Mesendoderm (in vitro differentiated cells): ENCODE results near the gene SERPING1.

Experiments
- DNase-seq: peaks from one replicate; pipeline ENCODE4 v3.0.0; 2013
- H2AK5ac ChIP-seq: 2 replicates; pipeline ENCODE4 v1.6.1; 2013; ENCODE audit warnings: low read length, inconsistent platforms
- H2BK120ac ChIP-seq: 2 replicates; pipeline ENCODE4 v1.6.1; 2013; ENCODE audit warnings: low read depth, mild to moderate bottlenecking, low read length, moderate library complexity, mixed read lengths
- H2BK15ac ChIP-seq: replicated peaks from 2 replicates; pipeline ENCODE4 v1.6.1; 2013; ENCODE audit warnings: low read depth, mild to moderate bottlenecking, moderate library complexity
- H2BK5ac ChIP-seq: 2 replicates; pipeline ENCODE4 v1.6.1; 2013; ENCODE audit warnings: low read length, inconsistent platforms
- H3K18ac ChIP-seq: 2 replicates; pipeline ENCODE4 v1.6.1; 2013; ENCODE audit warnings: mild to moderate bottlenecking, low read length, mixed read lengths
- H3K23ac ChIP-seq: one replicate; pipeline ENCODE4 v1.6.1; 2013; ENCODE audit warnings: low read length
- H3K27ac ChIP-seq: 2 replicates; pipeline ENCODE4 v1.5.1; 2013; ENCODE audit warnings: low read depth, mild to moderate bottlenecking, inconsistent platforms, low read length, moderate library complexity
- H3K27me3 ChIP-seq: 2 replicates; pipeline ENCODE4 v1.6.1; 2013; ENCODE audit warnings: low read length, control low read depth, mild to moderate bottlenecking, inconsistent platforms; ENCODE audit not compliant: insufficient read depth, poor library complexity
- H3K36me3 ChIP-seq: 2 replicates; pipeline ENCODE4 v1.6.1; 2013; ENCODE audit warnings: low read length, inconsistent platforms; ENCODE audit not compliant: control insufficient read depth, insufficient read depth
- H3K4ac ChIP-seq: one replicate; pipeline ENCODE4 v1.6.1; 2013; ENCODE audit warnings: low read depth, mild to moderate bottlenecking, low read length, moderate library complexity
- H3K4me1 ChIP-seq: 2 replicates; pipeline ENCODE4 v1.6.1; 2013; ENCODE audit warnings: low read depth, low read length, inconsistent platforms; ENCODE audit not compliant: control insufficient read depth
- H3K4me2 ChIP-seq: 2 replicates; pipeline ENCODE4 v1.6.1; 2013; ENCODE audit warnings: low read length
- H3K4me3 ChIP-seq: 2 replicates; pipeline ENCODE4 v1.5.1; 2013; ENCODE audit warnings: mild to moderate bottlenecking, low read length
- H3K56ac ChIP-seq: one replicate; pipeline ENCODE4 v1.6.1; 2013; ENCODE audit warnings: low read length
- H3K79me1 ChIP-seq: 2 replicates; pipeline ENCODE4 v1.6.1; 2013; ENCODE audit warnings: low read length, inconsistent platforms
- H3K79me2 ChIP-seq: 2 replicates; pipeline ENCODE4 v1.6.1; 2013; ENCODE audit warnings: mild to moderate bottlenecking, low read length; ENCODE audit not compliant: control insufficient read depth, insufficient read depth
- H3K9ac ChIP-seq: 2 replicates; pipeline ENCODE4 v1.6.1; 2013; ENCODE audit warnings: low read length, inconsistent platforms
- H4K5ac ChIP-seq: one replicate; pipeline ENCODE4 v1.6.1; 2013; ENCODE audit warnings: low read length
- H4K8ac ChIP-seq: one replicate; pipeline ENCODE4 v1.6.1; 2013; ENCODE audit warnings: low read depth, mild to moderate bottlenecking, control low read depth, low read length, moderate library complexity
- WGBS: extraction: QIAGEN DNeasy Blood & Tissue Kit; methylation state at CpG from one replicate; pipeline ENCODE4 v1.1.7; 2013; ENCODE audit warnings: low lambda C conversion rate, missing lambda C conversion rate; ENCODE audit not compliant: insufficient coverage; ENCODE audit errors: extremely low coverage; 5-methylcytosine and 5-hydroxymethylcytosine counted together

SERPING1 gene

DNA sequence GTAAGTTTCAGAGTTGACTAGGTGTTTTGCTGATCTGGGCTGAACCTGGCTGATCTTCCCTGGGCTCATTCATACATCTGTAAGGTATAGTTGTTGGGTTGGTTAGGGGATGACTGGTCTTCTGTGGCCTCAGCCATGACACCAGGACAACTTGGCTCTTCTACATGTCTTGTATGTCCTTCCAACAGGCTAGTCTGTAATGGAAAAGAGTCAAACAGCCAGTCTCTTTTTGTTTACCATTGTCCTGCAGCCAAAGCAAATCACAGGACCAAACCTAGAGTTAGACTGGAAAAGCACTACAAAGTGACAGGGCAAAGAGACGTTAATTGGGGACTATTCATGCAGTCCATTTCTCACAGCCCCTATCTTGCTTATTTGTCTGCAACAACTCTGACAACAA is 17.8 kb downstream of the SERPING1 start:
- Histone ChIP-seq H3K27me3 (peaks cover 2% of the 10 kb centered on the region), H3K18ac (no peak overlapping the region), H3K4me1 (no peaks in the 10 kb centered on the region), H3K4me3 (no peak overlapping the region), H4K8ac (no peak overlapping the region), H3K4ac (no peak overlapping the region), H2BK120ac (no peak overlapping the region), H3K4me2 (no peak overlapping the region), H4K5ac (no peak overlapping the region), H2AK5ac (no peak overlapping the region), H2BK5ac (no peak overlapping the region), H3K27ac (no peak overlapping the region), H2BK15ac (no peak overlapping the region), H3K79me1 (no peaks in the 10 kb centered on the region), H3K23ac (no peak overlapping the region), H3K79me2 (no peaks in the 10 kb centered on the region), H3K36me3 (no peaks in the 10 kb centered on the region), H3K9ac (no peak overlapping the region), H3K56ac (no peak overlapping the region)
- no peak for DNase-seq
- WGBS = no CpG with 5 or more reads among the region's 1 CpG

DNA sequence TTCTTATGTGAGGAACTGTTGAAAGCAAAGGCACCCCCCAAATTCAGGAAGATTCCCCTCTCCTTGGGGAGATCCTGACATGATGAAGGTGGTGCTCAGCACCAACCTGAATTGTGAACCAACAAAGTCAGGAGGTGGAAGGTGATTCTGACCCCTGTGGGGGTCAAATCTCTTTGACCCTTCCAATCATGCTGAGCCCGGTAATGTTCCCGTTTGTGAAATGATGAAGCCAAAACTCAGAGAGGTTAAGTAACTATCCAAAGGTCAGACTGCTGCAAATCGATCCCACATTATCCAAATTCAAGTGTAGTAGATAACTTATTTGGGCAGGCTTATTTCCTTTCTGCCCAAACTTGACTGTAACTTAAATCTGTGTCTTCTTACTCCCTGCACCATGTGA is 19.1 kb downstream of the SERPING1 start:
- no peak overlapping the region for H2BK5ac ChIP-seq
- no peak for DNase-seq
- no CpG with 5 or more reads among the region's 3 CpGs for WGBS

DNA sequence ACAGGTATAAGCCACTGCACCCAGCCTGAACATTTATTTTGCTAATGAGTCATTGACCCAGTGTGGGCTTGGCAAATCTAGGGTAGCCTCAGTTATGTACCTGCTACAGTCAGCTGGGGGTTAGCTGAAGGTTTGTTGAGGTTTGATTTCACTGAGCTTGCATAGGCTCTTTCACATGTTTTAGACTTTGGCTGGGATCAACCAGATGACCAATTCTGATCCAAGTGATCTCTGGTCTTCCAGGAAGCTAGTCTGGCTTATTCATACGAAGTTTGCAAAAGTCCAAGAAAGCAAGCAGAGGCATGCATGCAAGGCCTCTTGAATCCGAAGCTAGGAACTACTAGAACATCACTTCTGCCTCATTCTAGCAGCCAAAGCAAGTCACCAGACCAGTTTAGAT is 21.0 kb downstream of the SERPING1 start:
- Histone ChIP-seq H3K56ac (no peak overlapping the region), H3K79me1 (no peaks in the 10 kb centered on the region), H3K4me2 (no peak overlapping the region), H2BK120ac (no peak overlapping the region), H2AK5ac (no peak overlapping the region), H3K18ac (no peak overlapping the region), H3K27ac (no peak overlapping the region), H2BK15ac (no peak overlapping the region), H3K36me3 (no peaks in the 10 kb centered on the region), H3K23ac (no peak overlapping the region), H3K4me1 (no peaks in the 10 kb centered on the region), H4K8ac (no peak overlapping the region), H2BK5ac (no peak overlapping the region), H3K79me2 (no peaks in the 10 kb centered on the region), H3K27me3 (peaks cover 2% of the 10 kb centered on the region), H3K9ac (no peak overlapping the region), H4K5ac (no peak overlapping the region), H3K4ac (no peak overlapping the region), H3K4me3 (no peak overlapping the region)
- WGBS = no CpG with 5 or more reads among the region's 2 CpGs
- no peak for DNase-seq

More for the DNA sequence above, 19.1 kb downstream of the SERPING1 start:
- H3K23ac ChIP-seq = no peak overlapping the region
- no peak overlapping the region for H3K18ac ChIP-seq
- H3K79me1 ChIP-seq = no peaks in the 10 kb centered on the region
- no peak overlapping the region for H2BK120ac ChIP-seq
- H3K27ac ChIP-seq = no peak overlapping the region
- no peak overlapping the region for H3K4me3 ChIP-seq
- no peak overlapping the region for H4K5ac ChIP-seq
- H3K9ac ChIP-seq = no peak overlapping the region
- no peaks in the 10 kb centered on the region for H3K79me2 ChIP-seq
- H3K36me3 ChIP-seq = no peaks in the 10 kb centered on the region
- no peak overlapping the region for H3K4me2 ChIP-seq
- no peak overlapping the region for H4K8ac ChIP-seq
- H3K56ac ChIP-seq = no peak overlapping the region
- no peak overlapping the region for H2BK15ac ChIP-seq
- no peaks in the 10 kb centered on the region for H3K4me1 ChIP-seq
- H3K27me3 ChIP-seq = peaks cover 2% of the 10 kb centered on the region
- H3K4ac ChIP-seq = no peak overlapping the region
- H2AK5ac ChIP-seq = no peak overlapping the region

DNA sequence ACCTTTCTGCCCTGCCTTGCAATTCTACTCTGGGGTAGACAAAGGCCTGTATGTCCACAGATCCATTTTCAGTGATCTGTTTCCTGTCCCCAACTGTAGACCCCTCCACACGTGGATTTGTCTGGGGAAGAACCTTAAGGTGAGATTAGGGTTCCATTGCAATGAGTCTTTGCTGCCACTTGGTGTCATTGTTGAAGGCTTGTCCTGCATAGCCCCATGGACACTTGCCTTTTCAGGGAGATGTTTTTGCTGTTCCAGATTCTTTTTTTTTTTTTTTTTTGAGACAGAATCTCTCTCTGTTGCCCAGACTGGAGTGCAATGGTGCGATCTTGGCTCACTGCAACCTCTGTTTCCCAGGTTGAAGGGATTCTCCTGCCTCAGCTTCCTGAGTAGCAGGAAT is 21.8 kb downstream of the SERPING1 start:
- Histone ChIP-seq H3K36me3 (no peaks in the 10 kb centered on the region), H3K27ac (no peak overlapping the region), H4K8ac (no peak overlapping the region), H3K56ac (no peak overlapping the region), H3K4me2 (no peak overlapping the region), H3K79me2 (no peaks in the 10 kb centered on the region), H3K23ac (no peak overlapping the region), H3K4me1 (no peaks in the 10 kb centered on the region), H3K27me3 (peaks cover 2% of the 10 kb centered on the region), H2BK120ac (no peak overlapping the region), H4K5ac (no peak overlapping the region), H3K79me1 (no peaks in the 10 kb centered on the region), H3K18ac (no peak overlapping the region), H3K4me3 (no peak overlapping the region), H2BK5ac (no peak overlapping the region), H2AK5ac (no peak overlapping the region), H2BK15ac (no peak overlapping the region), H3K4ac (no peak overlapping the region), H3K9ac (no peak overlapping the region)
- no peak for DNase-seq
- WGBS = no CpG with 5 or more reads among the region's 2 CpGs

DNA sequence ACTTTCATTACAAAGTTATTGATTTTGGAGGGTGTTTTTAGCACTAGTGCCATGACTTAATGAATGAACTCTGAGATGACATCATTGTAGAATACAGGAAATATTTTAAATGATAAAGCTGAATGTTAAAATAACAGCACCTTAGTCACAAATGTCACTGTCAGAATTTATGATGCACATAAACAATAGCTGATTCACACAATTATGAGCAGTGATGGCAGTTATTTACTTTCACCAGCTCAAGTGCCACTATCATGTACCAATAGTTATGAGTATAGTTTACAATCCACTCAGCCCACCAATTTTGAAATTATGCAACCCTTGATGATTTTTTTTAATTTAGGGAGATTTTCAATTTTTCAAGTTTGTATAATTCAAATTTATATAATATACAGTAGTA is 23.0 kb downstream of the SERPING1 start:
- Histone ChIP-seq H3K4me2 (no peak overlapping the region), H3K23ac (no peak overlapping the region), H2BK15ac (no peak overlapping the region), H3K79me2 (no peaks in the 10 kb centered on the region), H3K4me1 (no peaks in the 10 kb centered on the region), H3K27me3 (peaks cover 2% of the 10 kb centered on the region), H2BK5ac (no peak overlapping the region), H3K4me3 (no peak overlapping the region), H3K36me3 (no peaks in the 10 kb centered on the region), H3K18ac (no peak overlapping the region), H3K56ac (no peak overlapping the region), H3K79me1 (no peaks in the 10 kb centered on the region), H2AK5ac (no peak overlapping the region), H4K5ac (no peak overlapping the region), H3K4ac (no peak overlapping the region), H3K27ac (no peak overlapping the region), H3K9ac (no peak overlapping the region), H4K8ac (no peak overlapping the region), H2BK120ac (no peak overlapping the region)
- DNase-seq = no peak

DNA sequence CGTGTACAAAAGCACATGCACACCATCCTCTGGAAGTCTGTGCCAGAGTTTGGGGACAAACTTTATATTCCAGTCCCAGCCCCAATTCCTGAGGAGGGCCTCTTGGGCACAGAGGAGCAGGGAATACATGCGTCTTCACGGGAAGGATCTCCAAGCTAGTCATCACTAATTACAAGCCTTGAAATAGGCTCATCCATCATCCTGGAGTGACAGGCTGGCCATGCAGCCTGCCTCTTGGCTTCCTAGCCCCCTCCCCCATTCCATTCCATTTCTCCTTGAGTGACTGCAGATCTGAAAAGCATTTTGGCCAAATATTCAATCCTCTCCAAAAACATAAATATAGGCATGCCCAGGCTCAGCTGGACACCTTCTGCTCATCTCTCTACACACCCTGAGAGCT is 24.8 kb downstream of the SERPING1 start:
- H3K4me3 ChIP-seq = no peak overlapping the region
- DNase-seq = no peak
- no peak overlapping the region for H2AK5ac ChIP-seq
- H3K27me3 ChIP-seq = peaks cover 2% of the 10 kb centered on the region
- H3K4me2 ChIP-seq = no peak overlapping the region
- no peak overlapping the region for H3K9ac ChIP-seq
- no peaks in the 10 kb centered on the region for H3K4me1 ChIP-seq
- no peak overlapping the region for H2BK120ac ChIP-seq
- WGBS = no CpG with 5 or more reads among the region's 3 CpGs
- no peak overlapping the region for H2BK5ac ChIP-seq
- no peak overlapping the region for H3K27ac ChIP-seq
- H3K56ac ChIP-seq = no peak overlapping the region
- H3K18ac ChIP-seq = no peak overlapping the region
- H2BK15ac ChIP-seq = no peak overlapping the region
- H4K8ac ChIP-seq = no peak overlapping the region
- H3K23ac ChIP-seq = no peak overlapping the region
- no peak overlapping the region for H4K5ac ChIP-seq
- H3K79me2 ChIP-seq = no peaks in the 10 kb centered on the region
- H3K4ac ChIP-seq = no peak overlapping the region
- no peaks in the 10 kb centered on the region for H3K79me1 ChIP-seq
- H3K36me3 ChIP-seq = no peaks in the 10 kb centered on the region
